ENCODE data around the gene JAZF1. TPM values are rescaled to one million over a fixed set of nuclear protein-coding genes. Genes with fewer than 3 reads are reported as not detected.

JAZF1 gene
- total and polyA plus RNA-seq, 9 of the 15 experiments (the other 6 are each of a cell fraction or from before 2014, with no cell fraction given), result 0.04 to 0.64 (median 0.11) TPM; not detected in 3

GRCh38 chr7:28115261-28115660, 65.3 kb downstream of the JAZF1 start:
- Histone ChIP-seq H3K4me2 (ENCODE audit: insufficient read depth, low read length) (no peak overlapping the region), H3K9me1 (ENCODE audit: control insufficient read depth, insufficient read depth, low read length) (no peaks in the 10 kb centered on the region), H3K4me1 (replicated peaks in 1 of 2; ENCODE audit: control insufficient read depth in 2 of 2, insufficient read depth in 2 of 2, low read length in 2 of 2) (no peaks in the 10 kb centered on the region), H3K4me3 (no peak overlapping the region), H3K27ac (ENCODE audit: extremely low read depth, low read depth, low read length) (no peak overlapping the region), H3K79me2 (ENCODE audit: control insufficient read depth, insufficient read depth, low read length) (no peaks in the 10 kb centered on the region), H2AFZ (ENCODE audit: low read depth, low read length) (no peak overlapping the region), H3K9me3 (replicated peaks; ENCODE audit: control insufficient read depth, insufficient read depth, low read depth, low read length) (no peaks in the 10 kb centered on the region), H3K36me3 (ENCODE audit: control insufficient read depth, insufficient read depth, low read length) (no peaks in the 10 kb centered on the region), H3K9ac (ENCODE audit: insufficient read depth in 1 of 2, low read depth in 2 of 2, low read length in 2 of 2) (no peak overlapping the region), H4K20me1 (replicated peaks; ENCODE audit: control insufficient read depth, insufficient read depth, low read length) (no peaks in the 10 kb centered on the region), H3K27me3 (ENCODE audit: control insufficient read depth in 2 of 2, insufficient read depth in 2 of 2, low read length in 2 of 2) (peaks cover 2 to 19% of the 10 kb centered on the region in 2 experiments; a peak in 3 of 5 replicates)
- WGBS (ENCODE audit: insufficient coverage, low coverage, missing lambda C conversion rate), result 10% methylated on average over 1 of the region's 1 CpG
- FAIRE-seq, result no peak
- no peak for DNase-seq (ENCODE audit: extremely low read depth in 1 of 4, low spot score in 3 of 4)
- ATAC-seq, result no peak
- intact Hi-C loops (cut with micrococcal nuclease) (no loop called here), in situ Hi-C loops (cut with MboI) (no loop called here)
- POLR2A ChIA-PET, result no interaction called here
- no TSS peak for BruUV-seq (replicated peaks)
- TF ChIP-seq GABPB2 (CRISPR knock-in tag; conservative IDR thresholded peaks at IDR 0.05), result no peak
- no peak for TF ChIP-seq ZKSCAN3 (CRISPR knock-in tag; IDR thresholded peaks at IDR 0.05)
- TF ChIP-seq FOS (IDR thresholded peaks at IDR 0.05; ENCODE audit: extremely low read depth, insufficient read length), result no peak
- TF ChIP-seq CBX2 (IDR thresholded peaks at IDR 0.05; ENCODE audit: insufficient read depth, low read length, poor library complexity, severe bottlenecking), result no peak
- CTCF ChIA-PET (ENCODE audit: low intra/inter-chr PET ratio), result no interaction called here

- ChIA-PET CTCF (ENCODE audit: low intra/inter-chr PET ratio) (no interaction called here), POLR2A (interaction anchor here (0.9 kb wide), 1 partner anchor 12 kb away, joined by 3 read pairs; no protein-coding TSS in a partner anchor)
- H2AFZ ChIP-seq (ENCODE audit: low read depth, low read length), result no peak overlapping the region
- H3K36me3 ChIP-seq (ENCODE audit: control insufficient read depth, insufficient read depth, low read length), result no peaks in the 10 kb centered on the region
- DNase-seq (ENCODE audit: extremely low read depth in 1 of 4, low spot score in 3 of 4) (no peak), ATAC-seq (no peak), FAIRE-seq (no peak)
- H3K9ac ChIP-seq (ENCODE audit: insufficient read depth in 1 of 2, low read depth in 2 of 2, low read length in 2 of 2), result no peak overlapping the region
- H3K27ac ChIP-seq (ENCODE audit: extremely low read depth, low read depth, low read length), result no peak overlapping the region
- intact Hi-C loops (cut with micrococcal nuclease) (no loop called here), in situ Hi-C loops (cut with MboI) (no loop called here)
- no peaks in the 10 kb centered on the region for H3K79me2 ChIP-seq (ENCODE audit: control insufficient read depth, insufficient read depth, low read length)
- no peaks in the 10 kb centered on the region for H3K9me1 ChIP-seq (ENCODE audit: control insufficient read depth, insufficient read depth, low read length)
- H3K4me1 ChIP-seq (replicated peaks in 1 of 2; ENCODE audit: control insufficient read depth in 2 of 2, insufficient read depth in 2 of 2, low read length in 2 of 2), result no peaks in the 10 kb centered on the region
- BruUV-seq (replicated peaks), result no TSS peak
- no peaks in the 10 kb centered on the region for H3K9me3 ChIP-seq (replicated peaks; ENCODE audit: control insufficient read depth, insufficient read depth, low read depth, low read length)
- H3K4me3 ChIP-seq, result no peak overlapping the region
- H3K4me2 ChIP-seq (ENCODE audit: insufficient read depth, low read length), result no peak overlapping the region
- no peaks in the 10 kb centered on the region for H4K20me1 ChIP-seq (replicated peaks; ENCODE audit: control insufficient read depth, insufficient read depth, low read length)
- peaks cover 2 to 22% of the 10 kb centered on the region in 2 experiments; a peak in 3 of 5 replicates for H3K27me3 ChIP-seq (ENCODE audit: control insufficient read depth in 2 of 2, insufficient read depth in 2 of 2, low read length in 2 of 2)
- 0% methylated on average over 4 of the region's 4 CpGs for WGBS (ENCODE audit: insufficient coverage, low coverage, missing lambda C conversion rate)
- no peak for TF ChIP-seq MEIS2 (IDR thresholded peaks at IDR 0.05; ENCODE audit: partially characterized antibody)
- TF ChIP-seq PML (IDR thresholded peaks at IDR 0.05; ENCODE audit: low read length), result no peak
- TF ChIP-seq ZBTB34 (CRISPR knock-in tag; IDR thresholded peaks at IDR 0.05), result no peak
- TF ChIP-seq NR1H2 (CRISPR knock-in tag; IDR thresholded peaks at IDR 0.05), result no peak
- TF ChIP-seq FUS (optimal IDR thresholded peaks at IDR 0.05; ENCODE audit: low read depth, low read length), result no peak
Measured at GRCh38 chr7:28114056-28114455, 66.5 kb downstream of the JAZF1 start.

All from K562 (cell line).